ENCODE data around the gene CCR9.

GRCh38 chr3:45944830-45945620, 58.7 kb downstream of the CCR9 start:
- TF ChIP-seq CTCF (IDR thresholded peaks at IDR 0.05; ENCODE audit: poor library complexity, severe bottlenecking) (no peak), RAD21 (conservative IDR thresholded peaks at IDR 0.05) (no peak), MXI1 (conservative IDR thresholded peaks at IDR 0.05; ENCODE audit: poor library complexity, severe bottlenecking) (no peak), POLR2AphosphoS5 (IDR thresholded peaks at IDR 0.05) (no peak), EP300 (conservative IDR thresholded peaks at IDR 0.05; ENCODE audit: poor library complexity, severe bottlenecking) (no peak), EZH2 (IDR thresholded peaks at IDR 0.05; ENCODE audit: borderline replicate concordance, insufficient read depth, low read length, poor library complexity, severe bottlenecking) (no peak), TAF1 (IDR thresholded peaks at IDR 0.05; ENCODE audit: low read depth) (no peak)
